CD14-positive monocyte (primary cell): ENCODE results near the gene TAF6. TPM values are rescaled to one million over a fixed set of nuclear protein-coding genes. Genes with fewer than 3 reads are reported as not detected.
A peak's percentile ranks its signal among the peaks of the same experiment; 100 is the strongest.

Experiments
- DNase-seq, 3 donors: peaks; one replicate each; pipeline ENCODE4 v3.0.0-alpha.2; 2011 to 2022
- H2AFZ ChIP-seq: 2 replicates; pipeline ENCODE4 v1.6.0; 2012; ENCODE audit warnings: mild to moderate bottlenecking, low read depth, low read length, inconsistent platforms; ENCODE audit not compliant: insufficient read depth, poor library complexity, severe bottlenecking
- H3K27ac ChIP-seq, 2 donors: 1 replicate in 1 of 2; 2 replicates in 1 of 2; pipeline ENCODE4 v1.5.1; 2012 to 2013; ENCODE audit warnings: low read length in 2 of 2, control low read depth in 1 of 2, inconsistent platforms in 1 of 2, low read depth in 1 of 2, mild to moderate bottlenecking in 1 of 2
- H3K27me3 ChIP-seq, 2 donors: one replicate each; pipeline versions ENCODE4 v1.6.0 to v1.6.1; 2011 to 2013; ENCODE audit warnings: low read length in 2 of 2; ENCODE audit not compliant: control insufficient read depth in 2 of 2, insufficient read depth in 2 of 2
- H3K36me3 ChIP-seq, 2 donors: replicated peaks in 1 of 2; 1 replicate in 1 of 2; 2 replicates in 1 of 2; pipeline versions ENCODE4 v1.5.1 to v1.6.1; 2012 to 2013; ENCODE audit warnings: low read length in 2 of 2, control low read depth in 1 of 2, inconsistent platforms in 1 of 2, mild to moderate bottlenecking in 1 of 2; ENCODE audit not compliant: insufficient read depth in 2 of 2, control insufficient read depth in 1 of 2
- H3K4me1 ChIP-seq, 2 donors: 1 replicate in 1 of 2; 2 replicates in 1 of 2; pipeline versions ENCODE4 v1.5.1 to v1.6.1; 2012 to 2013; ENCODE audit warnings: low read length in 2 of 2, control low read depth in 1 of 2, inconsistent platforms in 1 of 2, mild to moderate bottlenecking in 1 of 2, moderate library complexity in 1 of 2; ENCODE audit not compliant: insufficient read depth in 2 of 2, control insufficient read depth in 1 of 2
- H3K4me2 ChIP-seq: replicated peaks from 2 replicates; pipeline ENCODE3; 2012; ENCODE audit warnings: low read length, moderate library complexity, mild to moderate bottlenecking; ENCODE audit not compliant: poor library complexity, severe bottlenecking; ENCODE audit errors: extremely low read depth
- H3K4me3 ChIP-seq, 3 experiments: fragments of 200-600 bp in 1 of 3; sonication (generic) in 1 of 3; replicated peaks in 1 of 3; 1 replicate in 2 of 3; 2 replicates in 1 of 3; pipeline ENCODE4 v1.5.1; 2011 to 2013; ENCODE audit warnings: low read length in 3 of 3, mild to moderate bottlenecking in 3 of 3, control low read depth in 2 of 3, low read depth in 2 of 3, inconsistent platforms in 1 of 3, moderate library complexity in 1 of 3
- H3K79me2 ChIP-seq: 2 replicates; pipeline ENCODE4 v1.6.0; 2012; ENCODE audit warnings: mild to moderate bottlenecking, control low read depth, inconsistent platforms, low read length, moderate library complexity; ENCODE audit not compliant: insufficient read depth
- H3K9ac ChIP-seq: 2 replicates; pipeline ENCODE4 v1.6.0; 2017; ENCODE audit warnings: low read length, mild to moderate bottlenecking; ENCODE audit not compliant: insufficient read depth, poor library complexity, severe bottlenecking
- H3K9me3 ChIP-seq, 2 donors: replicated peaks in 1 of 2; 1 replicate in 1 of 2; 2 replicates in 1 of 2; pipeline versions ENCODE4 v1.5.1 to v1.6.1; 2012 to 2013; ENCODE audit warnings: low read length in 2 of 2, control low read depth in 1 of 2; ENCODE audit not compliant: control insufficient read depth in 1 of 2, insufficient read depth in 1 of 2
- H4K20me1 ChIP-seq: 2 replicates; pipeline ENCODE4 v1.6.0; 2012; ENCODE audit warnings: mild to moderate bottlenecking, low read length, control low read depth, moderate library complexity; ENCODE audit not compliant: insufficient read depth
- H3K27ac Mint-ChIP-seq, 7 donors: one replicate each; pipeline ENCODE4 v1.8.0; 2020; ENCODE audit warnings: mild to moderate bottlenecking in 7 of 7, mixed read lengths in 7 of 7, moderate library complexity in 6 of 7, inconsistent platforms in 2 of 7
- H3K27me3 Mint-ChIP-seq, 3 donors: one replicate each; pipeline ENCODE4 v1.8.0; 2021 to 2022; ENCODE audit warnings: low read depth in 3 of 3, mild to moderate bottlenecking in 3 of 3, mixed read lengths in 3 of 3, moderate library complexity in 3 of 3, inconsistent platforms in 1 of 3
- H3K36me3 Mint-ChIP-seq, 2 donors: one replicate each; pipeline ENCODE4 v1.8.0; 2020; ENCODE audit warnings: mixed read lengths in 2 of 2, inconsistent platforms in 1 of 2, mild to moderate bottlenecking in 1 of 2
- H3K4me1 Mint-ChIP-seq: one replicate; pipeline ENCODE4 v1.8.0; 2020; ENCODE audit warnings: mild to moderate bottlenecking, mixed read lengths
- H3K4me3 Mint-ChIP-seq, 2 donors: one replicate each; pipeline ENCODE4 v1.8.0; 2020; ENCODE audit warnings: mild to moderate bottlenecking in 2 of 2, mixed read lengths in 2 of 2, moderate library complexity in 1 of 2
- H3K9me3 Mint-ChIP-seq, 7 donors: one replicate each; pipeline ENCODE4 v1.8.0; 2020 to 2022; ENCODE audit warnings: mixed read lengths in 7 of 7, mild to moderate bottlenecking in 6 of 7, moderate library complexity in 6 of 7, inconsistent platforms in 2 of 7
- CTCF ChIP-seq: fragments of 200-600 bp; IDR thresholded peaks from one replicate; pipeline ENCODE4 v1.8.0; 2022; ENCODE audit warnings: antibody characterized with exemption, mild to moderate bottlenecking
- WGBS: methylation state at CpG from one replicate; pipeline ENCODE4 v1.1.5; 2013; ENCODE audit warnings: missing lambda C conversion rate; ENCODE audit not compliant: insufficient coverage; 5-methylcytosine and 5-hydroxymethylcytosine counted together
- intact Hi-C, 2 donors: fragments of 100-400 bp; cut with micrococcal nuclease; formaldehyde crosslinking; loops; one replicate each; pipeline versions ENCODE4 v1.15.0 to v1.15.1; 2023
- polyA plus RNA-seq, 3 donors: library from polyadenylated mRNA; depleted of rRNA in 1 of 3; unstranded in 2 of 3; stranded (reverse) in 1 of 3; fragments of 300-500 nt in 2 of 3; fragments of >200 nt in 1 of 3; fragmentation: Illumina TruSeq in 2 of 3; gene quantifications; 1 replicate in 2 of 3; 2 replicates in 1 of 3; pipeline ENCODE4 v1.2.3, GENCODE V29; 2012 to 2021

The TAF6 gene
- polyA plus RNA-seq, 3 donors: 9.6 to 28.9 (median 11.0) TPM

- peaks cover 57 to 65% of the 10 kb centered on the region in 2 donors for H3K36me3 Mint-ChIP-seq
- H4K20me1 ChIP-seq: no peaks in the 10 kb centered on the region
- DNase-seq: peak; percentile 79 to 93 (median 90)
- WGBS: 0% methylated on average over 61 of the region's 61 CpGs
- H3K9ac ChIP-seq: peak overlapping the region; percentile 74
- H3K79me2 ChIP-seq: peaks cover 53% of the 10 kb centered on the region
- peak overlapping the region; percentile 83 to 86 for H3K27ac ChIP-seq
- H3K4me3 Mint-ChIP-seq: peak overlapping the region; percentile 87 to 92
- H3K27me3 Mint-ChIP-seq: peaks cover 0 to 3% (median 2%) of the 10 kb centered on the region in 3 donors
- peak overlapping the region; percentile 89 to 97 (median 95) for H3K27ac Mint-ChIP-seq
- H3K9me3 Mint-ChIP-seq: no peaks in the 10 kb centered on the region
- H3K36me3 ChIP-seq: peaks cover 51 to 63% of the 10 kb centered on the region in 2 donors
- TF ChIP-seq CTCF: no peak
- peak overlapping the region; percentile 95 for H2AFZ ChIP-seq
- intact Hi-C loops: no loop called here
- H3K4me1 Mint-ChIP-seq: peaks cover 23% of the 10 kb centered on the region
- peak overlapping the region; percentile 83 to 95 (median 85) for H3K4me3 ChIP-seq
- H3K27me3 ChIP-seq: no peaks in the 10 kb centered on the region
- peak overlapping the region; percentile 100 for H3K4me2 ChIP-seq
- peaks cover 22 to 27% of the 10 kb centered on the region in 2 donors for H3K4me1 ChIP-seq
- H3K9me3 ChIP-seq: no peaks in the 10 kb centered on the region
Measured at GRCh38 chr7:100100420-100101015, 18.6 kb downstream of the TAF6 start.

- WGBS: 90% methylated on average over 12 of the region's 12 CpGs
- Histone ChIP-seq H3K27me3 (no peaks in the 10 kb centered on the region), H3K4me1 (peaks cover 22 to 27% of the 10 kb centered on the region in 2 donors), H3K36me3 (peaks cover 52 to 64% of the 10 kb centered on the region in 2 donors), H3K9me3 (no peaks in the 10 kb centered on the region), H2AFZ (no peak overlapping the region), H3K4me2 (peak overlapping the region; percentile 100), H3K4me3 (peak overlapping the region in 1 of 3 experiments; percentile 95), H3K27ac (peak overlapping the region in 1 of 2 donors; percentile 86), H3K9ac (no peak overlapping the region), H4K20me1 (no peaks in the 10 kb centered on the region), H3K79me2 (peaks cover 53% of the 10 kb centered on the region)
- H3K4me1 Mint-ChIP-seq: peaks cover 23% of the 10 kb centered on the region
- intact Hi-C loops: no loop called here
- peak overlapping the region; percentile 87 to 92 for H3K4me3 Mint-ChIP-seq
- DNase-seq: no peak
- TF ChIP-seq CTCF: no peak
- peaks cover 0 to 3% (median under 1%) of the 10 kb centered on the region in 3 donors for H3K27me3 Mint-ChIP-seq
- no peaks in the 10 kb centered on the region for H3K9me3 Mint-ChIP-seq
- H3K27ac Mint-ChIP-seq: peak overlapping the region in 6 of 7 donors; percentile 11 to 96 (median 89)
- H3K36me3 Mint-ChIP-seq: peaks cover 59 to 67% of the 10 kb centered on the region in 2 donors
Measured at GRCh38 chr7:100099452-100099851, 19.7 kb downstream of the TAF6 start.
